SK-N-DZ (cell line): Measurements from ENCODE around the gene INPP5J.

Experiments used
- small RNA-seq, 2 experiments: library from RNA; depleted of rRNA; stranded (forward); fragments of <200 nt; gene quantifications; one replicate each; pipeline ENCODE3, GENCODE V24; 2014

INPP5J gene

Small RNAs within 50 kb of the gene (small RNA-seq; reads per million reads assigned to genes)
- 0.34 to 0.44 reads per million in 2 experiments for gene MIR3928
